Neural crest cell (in vitro differentiated cells): ENCODE data around the gene SLC4A1AP. TPM values are rescaled to one million over a fixed set of nuclear protein-coding genes. Genes with fewer than 3 reads are reported as not detected.
"Not testable (repeated sequence)": the region's sequence is repeated elsewhere in the genome, so short reads cannot be mapped to it uniquely, and the experiment has no call there.

Experiments used
- DNase-seq: peaks from one replicate; pipeline ENCODE4 v3.0.0; 2021; ENCODE audit warnings: low read depth, mixed read lengths, low spot score
- H3K27ac Mint-ChIP-seq: one replicate; pipeline ENCODE4 v1.8.0; 2021; ENCODE audit warnings: mild to moderate bottlenecking, mixed read lengths; ENCODE audit not compliant: unreplicated experiment
- H3K27me3 Mint-ChIP-seq: 2 replicates; pipeline ENCODE4 v1.8.0; 2021; ENCODE audit warnings: low read depth, mild to moderate bottlenecking, mixed read lengths
- H3K36me3 Mint-ChIP-seq: 2 replicates; pipeline ENCODE4 v1.8.0; 2021; ENCODE audit warnings: low read depth, mild to moderate bottlenecking, mixed read lengths
- H3K4me1 Mint-ChIP-seq: 2 replicates; pipeline ENCODE4 v1.8.0; 2021; ENCODE audit warnings: mixed read lengths
- H3K4me3 Mint-ChIP-seq: one replicate; pipeline ENCODE4 v1.8.0; 2021; ENCODE audit warnings: mild to moderate bottlenecking, mixed read lengths
- H3K9me3 Mint-ChIP-seq: 2 replicates; pipeline ENCODE4 v1.8.0; 2021; ENCODE audit warnings: mixed read lengths
- total RNA-seq: library from RNA; stranded (reverse); gene quantifications from 2 replicates; pipeline ENCODE4 v1.2.1, GENCODE V29; 2021
- TF ChIP-seq, protein P1 (sequence below): fragments of 200-600 bp; sonication (generic); conservative IDR thresholded peaks from 2 replicates; pipeline ENCODE4 v1.5.0; 2021; ENCODE audit warnings: antibody characterized with exemption, mild to moderate bottlenecking

Gene SLC4A1AP
- total RNA-seq, 1 donor from 2014 or later: 19.1 TPM

DNA sequence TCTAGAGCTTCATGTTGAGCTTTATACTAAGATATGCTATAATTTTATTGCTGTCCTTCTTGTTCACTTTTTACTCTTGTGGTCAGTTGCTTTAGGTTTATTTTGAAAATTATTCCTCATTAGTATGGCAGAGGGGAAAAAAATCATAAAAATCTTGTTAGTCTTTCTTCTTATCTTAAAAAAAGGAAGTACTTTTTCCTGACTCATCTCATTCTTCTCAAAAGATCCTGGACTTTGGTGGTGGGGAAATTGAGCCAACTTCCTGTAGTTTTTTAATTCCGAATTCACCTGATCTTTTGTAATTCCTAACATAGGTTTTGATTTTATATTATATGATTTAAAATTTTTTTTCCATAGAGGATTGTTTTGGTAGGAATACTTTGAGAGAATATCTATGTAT, 3.8 kb downstream of the SLC4A1AP start:
- H3K9me3 Mint-ChIP-seq: no peaks in the 10 kb centered on the region
- peak overlapping the region; percentile 67 for H3K4me3 Mint-ChIP-seq
- H3K4me1 Mint-ChIP-seq: peaks cover 28% of the 10 kb centered on the region
- TF ChIP-seq, protein P1, sequence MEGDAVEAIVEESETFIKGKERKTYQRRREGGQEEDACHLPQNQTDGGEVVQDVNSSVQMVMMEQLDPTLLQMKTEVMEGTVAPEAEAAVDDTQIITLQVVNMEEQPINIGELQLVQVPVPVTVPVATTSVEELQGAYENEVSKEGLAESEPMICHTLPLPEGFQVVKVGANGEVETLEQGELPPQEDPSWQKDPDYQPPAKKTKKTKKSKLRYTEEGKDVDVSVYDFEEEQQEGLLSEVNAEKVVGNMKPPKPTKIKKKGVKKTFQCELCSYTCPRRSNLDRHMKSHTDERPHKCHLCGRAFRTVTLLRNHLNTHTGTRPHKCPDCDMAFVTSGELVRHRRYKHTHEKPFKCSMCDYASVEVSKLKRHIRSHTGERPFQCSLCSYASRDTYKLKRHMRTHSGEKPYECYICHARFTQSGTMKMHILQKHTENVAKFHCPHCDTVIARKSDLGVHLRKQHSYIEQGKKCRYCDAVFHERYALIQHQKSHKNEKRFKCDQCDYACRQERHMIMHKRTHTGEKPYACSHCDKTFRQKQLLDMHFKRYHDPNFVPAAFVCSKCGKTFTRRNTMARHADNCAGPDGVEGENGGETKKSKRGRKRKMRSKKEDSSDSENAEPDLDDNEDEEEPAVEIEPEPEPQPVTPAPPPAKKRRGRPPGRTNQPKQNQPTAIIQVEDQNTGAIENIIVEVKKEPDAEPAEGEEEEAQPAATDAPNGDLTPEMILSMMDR: no peak
- no peak overlapping the region for H3K27ac Mint-ChIP-seq
- H3K27me3 Mint-ChIP-seq: no peaks in the 10 kb centered on the region
- peaks cover under 1% of the 10 kb centered on the region for H3K36me3 Mint-ChIP-seq
- no peak for DNase-seq

DNA sequence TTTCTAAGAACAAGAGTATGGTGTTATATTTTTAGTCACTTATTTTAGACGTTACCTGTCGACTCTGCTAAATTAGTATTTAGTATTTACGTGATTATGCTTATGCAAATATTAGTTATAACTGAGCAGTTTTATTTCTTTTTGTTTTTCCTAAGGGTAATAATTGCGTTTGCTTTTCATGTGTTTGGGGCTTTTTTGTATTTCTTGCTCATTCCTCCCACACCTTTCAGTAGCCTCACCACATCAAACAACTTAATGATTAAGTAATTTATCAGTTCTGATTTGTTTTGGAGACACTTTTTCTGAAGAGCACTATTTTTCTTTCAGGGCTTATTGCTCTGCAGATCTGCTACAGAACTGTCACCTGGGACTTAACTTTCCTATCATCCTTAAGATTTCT, 7.5 kb downstream of the SLC4A1AP start:
- no peak overlapping the region for H3K27ac Mint-ChIP-seq
- H3K4me3 Mint-ChIP-seq: no peak overlapping the region
- DNase-seq: no peak
- peaks cover 5% of the 10 kb centered on the region for H3K36me3 Mint-ChIP-seq
- TF ChIP-seq, protein P1: no peak
- H3K27me3 Mint-ChIP-seq: no peaks in the 10 kb centered on the region
- H3K4me1 Mint-ChIP-seq: no peaks in the 10 kb centered on the region
- no peaks in the 10 kb centered on the region for H3K9me3 Mint-ChIP-seq

GRCh38 chr2:27672723-27673486, 9.2 kb downstream of the SLC4A1AP start:
- H3K36me3 Mint-ChIP-seq: peaks cover 5% of the 10 kb centered on the region
- no peaks in the 10 kb centered on the region for H3K4me1 Mint-ChIP-seq
- no peak overlapping the region for H3K27ac Mint-ChIP-seq
- peak overlapping the region; percentile 10 for H3K4me3 Mint-ChIP-seq
- TF ChIP-seq, protein P1: no peak
- H3K9me3 Mint-ChIP-seq: no peaks in the 10 kb centered on the region
- no peak for DNase-seq
- no peaks in the 10 kb centered on the region for H3K27me3 Mint-ChIP-seq

- TF ChIP-seq, protein P1: no peak
- H3K27me3 Mint-ChIP-seq: no peaks in the 10 kb centered on the region
- no peak overlapping the region for H3K27ac Mint-ChIP-seq
Measured at GRCh38 chr2:27680571-27680970, 16.9 kb downstream of the SLC4A1AP start.

GRCh38 chr2:27681841-27682240, 18.2 kb downstream of the SLC4A1AP start:
- H3K4me1 Mint-ChIP-seq: no peaks in the 10 kb centered on the region
- DNase-seq: no peak
- H3K4me3 Mint-ChIP-seq: no peak overlapping the region
- no peaks in the 10 kb centered on the region for H3K27me3 Mint-ChIP-seq
- H3K36me3 Mint-ChIP-seq: no peaks in the 10 kb centered on the region
- TF ChIP-seq, protein P1: no peak
- H3K27ac Mint-ChIP-seq: no peak overlapping the region
- H3K9me3 Mint-ChIP-seq: no peaks in the 10 kb centered on the region

More at GRCh38 chr2:27680571-27680970, 16.9 kb downstream of the SLC4A1AP start:
- Mint-ChIP-seq H3K4me3 (no peak overlapping the region), H3K36me3 (peaks cover 3% of the 10 kb centered on the region), H3K4me1 (no peaks in the 10 kb centered on the region), H3K9me3 (no peaks in the 10 kb centered on the region)
- no peak for DNase-seq

DNA sequence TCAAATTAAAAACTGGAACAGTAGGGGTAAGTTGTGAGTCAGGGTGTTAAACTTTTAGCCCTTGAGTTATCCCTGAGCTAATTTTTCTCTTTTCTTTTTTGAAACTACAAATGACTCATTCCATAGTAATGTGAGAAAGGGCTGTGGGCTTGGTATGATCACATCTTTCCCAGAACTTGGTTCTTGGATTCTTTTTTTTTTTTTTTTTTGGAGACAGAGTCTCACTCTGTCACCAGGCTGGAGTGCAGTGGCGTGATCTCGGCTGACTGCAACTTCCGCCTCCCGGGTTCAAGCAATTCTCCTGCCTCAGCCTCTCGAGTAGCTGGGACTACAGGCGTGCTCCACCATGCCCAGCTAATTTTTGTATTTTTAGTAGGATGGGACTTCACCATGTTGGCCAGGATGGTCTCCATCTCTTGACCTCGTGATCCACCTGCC, 18.7 kb downstream of the SLC4A1AP start:
- H3K4me3 Mint-ChIP-seq, H3K27ac Mint-ChIP-seq, DNase-seq, H3K36me3 Mint-ChIP-seq, H3K4me1 Mint-ChIP-seq, H3K27me3 Mint-ChIP-seq, H3K9me3 Mint-ChIP-seq: not testable (repeated sequence)
